ENCODE data around the gene RNU5B-1.

DNA sequence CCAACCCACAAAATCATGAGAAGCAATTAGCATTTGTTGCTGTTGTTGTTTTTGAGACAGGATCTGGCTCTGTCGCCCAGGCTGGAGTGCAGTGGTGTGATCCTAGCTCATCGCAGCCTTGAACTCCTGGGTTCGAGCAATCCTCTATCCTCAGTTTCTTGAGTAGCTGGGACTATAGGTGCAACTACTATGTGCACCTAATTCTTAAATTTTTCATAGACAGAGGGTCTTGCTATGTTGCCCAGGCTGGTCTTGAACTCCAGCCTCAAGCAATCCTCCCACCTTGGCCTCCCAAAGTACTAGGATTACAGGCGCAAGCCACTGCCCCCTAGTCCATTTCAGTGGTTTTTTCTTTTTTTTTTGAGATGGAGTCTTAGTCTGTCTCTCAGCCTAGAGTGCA lies 36.1 kb upstream of the RNU5B-1 start:
- TF ChIP-seq, protein P1, sequence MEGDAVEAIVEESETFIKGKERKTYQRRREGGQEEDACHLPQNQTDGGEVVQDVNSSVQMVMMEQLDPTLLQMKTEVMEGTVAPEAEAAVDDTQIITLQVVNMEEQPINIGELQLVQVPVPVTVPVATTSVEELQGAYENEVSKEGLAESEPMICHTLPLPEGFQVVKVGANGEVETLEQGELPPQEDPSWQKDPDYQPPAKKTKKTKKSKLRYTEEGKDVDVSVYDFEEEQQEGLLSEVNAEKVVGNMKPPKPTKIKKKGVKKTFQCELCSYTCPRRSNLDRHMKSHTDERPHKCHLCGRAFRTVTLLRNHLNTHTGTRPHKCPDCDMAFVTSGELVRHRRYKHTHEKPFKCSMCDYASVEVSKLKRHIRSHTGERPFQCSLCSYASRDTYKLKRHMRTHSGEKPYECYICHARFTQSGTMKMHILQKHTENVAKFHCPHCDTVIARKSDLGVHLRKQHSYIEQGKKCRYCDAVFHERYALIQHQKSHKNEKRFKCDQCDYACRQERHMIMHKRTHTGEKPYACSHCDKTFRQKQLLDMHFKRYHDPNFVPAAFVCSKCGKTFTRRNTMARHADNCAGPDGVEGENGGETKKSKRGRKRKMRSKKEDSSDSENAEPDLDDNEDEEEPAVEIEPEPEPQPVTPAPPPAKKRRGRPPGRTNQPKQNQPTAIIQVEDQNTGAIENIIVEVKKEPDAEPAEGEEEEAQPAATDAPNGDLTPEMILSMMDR (IDR thresholded peaks at IDR 0.05; ENCODE audit: poor library complexity) = no peak
- no peak for TF ChIP-seq EZH2phosphoT487 (IDR thresholded peaks at IDR 0.05; ENCODE audit: low read depth, severe bottlenecking, unreplicated experiment)
- no peak for TF ChIP-seq EZH2 (IDR thresholded peaks at IDR 0.05; ENCODE audit: borderline replicate concordance)
